Subcutaneous adipose tissue (tissue), 4 donors: ENCODE results near the gene DCTN4. TPM values are rescaled to one million over a fixed set of nuclear protein-coding genes. Genes with fewer than 3 reads are reported as not detected.

ENCODE experiments used
- CTCF ChIP-seq: fragments of 450-650 bp; IDR thresholded peaks from one replicate; pipeline ENCODE4 v1.5.1; 2016; ENCODE audit warnings: low read depth, mild to moderate bottlenecking, control low read depth, antibody characterized with exemption, moderate library complexity
- total RNA-seq, 4 donors: library from RNA; depleted of rRNA; stranded (reverse); fragments of >200 nt; gene quantifications; one replicate each; pipeline ENCODE4 v1.1.0, GENCODE V29; 2016

The DCTN4 gene
- total RNA-seq, 4 donors from 2014 or later: 57.3 to 93.9 (median 76.5) TPM

- no peak for TF ChIP-seq CTCF
Measured at GRCh38 chr5:150672237-150672883, 86.5 kb downstream of the DCTN4 start.

- no peak for TF ChIP-seq CTCF
Measured at GRCh38 chr5:150671509-150672236, 87.1 kb downstream of the DCTN4 start.

- TF ChIP-seq CTCF: no peak
Measured at GRCh38 chr5:150670948-150671310, 87.9 kb downstream of the DCTN4 start.

- TF ChIP-seq CTCF: no peak
Measured at GRCh38 chr5:150670275-150670947, 88.4 kb downstream of the DCTN4 start.

GRCh38 chr5:150665044-150665443 is 93.8 kb downstream of the DCTN4 start:
- no peak for TF ChIP-seq CTCF

GRCh38 chr5:150663936-150664335 is 94.9 kb downstream of the DCTN4 start:
- TF ChIP-seq CTCF: no peak
